ENCODE data around the gene MYL9.
"Not testable (repeated sequence)": the region's sequence is repeated elsewhere in the genome, so short reads cannot be mapped to it uniquely, and the experiment has no call there.

Gene MYL9

DNA sequence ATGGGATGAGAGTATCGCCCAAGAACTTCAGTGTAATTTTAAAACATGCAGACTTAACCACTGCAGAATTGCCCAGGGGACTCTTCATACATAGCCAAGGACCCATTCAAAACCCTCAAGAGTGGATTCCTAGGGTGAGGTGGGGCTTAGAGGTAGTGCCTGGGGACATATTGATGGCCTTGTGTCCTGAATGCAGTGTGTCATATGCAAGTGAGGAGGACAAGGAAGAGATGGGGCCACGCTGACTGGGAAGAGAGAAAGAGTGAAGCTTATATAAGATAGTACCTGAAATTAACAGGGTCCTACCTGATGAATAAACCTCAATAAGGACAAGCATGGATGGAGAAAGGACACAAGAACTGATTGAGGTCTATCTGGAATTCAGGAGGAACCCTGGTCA lies 13.9 kb downstream of the MYL9 start:
- WGBS: 94% methylated on average over 2 of the region's 2 CpGs
- Histone ChIP-seq H3K9ac (ENCODE audit: low read depth, low read length) (no peak overlapping the region), H3K36me3 (ENCODE audit: insufficient read depth, low read length) (no peaks in the 10 kb centered on the region), H3K27ac (ENCODE audit: low read depth, low read length) (no peak overlapping the region), H3K27me3 (ENCODE audit: insufficient read depth, low read length) (no peaks in the 10 kb centered on the region), H3K4me1 (ENCODE audit: insufficient read depth, low read length) (no peaks in the 10 kb centered on the region), H3K9me3 (ENCODE audit: insufficient read depth, low read depth, low read length) (no peaks in the 10 kb centered on the region), H3K4me3 (ENCODE audit: low read length) (no peak overlapping the region)

DNA sequence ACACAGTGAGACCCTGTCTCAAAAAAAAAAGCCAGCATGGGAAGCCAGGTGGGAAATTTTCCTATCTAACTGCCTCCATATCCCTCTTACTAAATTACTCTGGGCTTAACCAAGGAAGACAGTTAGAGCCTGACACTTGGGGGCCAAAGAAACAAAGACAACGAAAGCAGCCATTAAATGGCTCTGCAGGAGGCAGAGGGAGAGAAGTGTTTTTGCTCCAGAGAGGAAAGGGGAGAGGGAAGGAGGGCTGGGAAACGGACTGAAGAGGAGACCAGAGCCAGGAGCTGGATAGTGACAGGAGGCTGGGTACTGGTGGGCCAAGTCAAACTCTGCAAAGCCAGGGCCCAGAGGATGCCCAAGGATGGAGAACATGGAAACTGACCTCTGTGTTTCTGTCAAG lies 21.4 kb downstream of the MYL9 start:
- 6% methylated on average over 2 of the region's 2 CpGs for WGBS
- peaks cover 13% of the 10 kb centered on the region for H3K4me1 ChIP-seq (ENCODE audit: insufficient read depth, low read length)
- H3K4me3 ChIP-seq (ENCODE audit: low read length): no peak overlapping the region
- no peaks in the 10 kb centered on the region for H3K27me3 ChIP-seq (ENCODE audit: insufficient read depth, low read length)
- H3K9ac ChIP-seq (ENCODE audit: low read depth, low read length): no peak overlapping the region
- H3K9me3 ChIP-seq (ENCODE audit: insufficient read depth, low read depth, low read length): peaks cover 10% of the 10 kb centered on the region
- H3K27ac ChIP-seq (ENCODE audit: low read depth, low read length): no peak overlapping the region; the same call in 1 of the 2 replicates
- peaks cover 5% of the 10 kb centered on the region; the same call in 1 of the 2 replicates for H3K36me3 ChIP-seq (ENCODE audit: insufficient read depth, low read length)

DNA sequence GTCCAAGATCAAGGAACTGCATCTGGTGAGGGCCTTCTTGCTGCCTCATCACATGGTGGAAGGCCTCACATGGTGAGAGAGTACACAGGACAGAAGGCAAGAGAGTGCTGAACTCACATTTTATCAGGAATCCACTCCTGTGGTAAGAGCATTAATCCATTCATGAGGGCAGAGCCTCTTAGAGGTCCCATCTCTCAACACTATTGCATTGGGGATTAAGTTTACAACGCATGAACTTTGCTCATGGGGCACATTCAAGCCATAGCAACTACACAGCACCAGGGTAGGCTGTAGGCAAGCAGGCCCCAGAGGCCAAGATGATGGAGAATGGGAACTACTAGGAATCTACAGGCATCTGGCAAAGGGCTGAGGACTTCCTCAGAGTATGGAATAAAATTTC lies 22.1 kb downstream of the MYL9 start:
- H3K9me3 ChIP-seq (ENCODE audit: insufficient read depth, low read depth, low read length): peaks cover 10% of the 10 kb centered on the region
- H3K27me3 ChIP-seq (ENCODE audit: insufficient read depth, low read length): no peaks in the 10 kb centered on the region
- no peak overlapping the region for H3K9ac ChIP-seq (ENCODE audit: low read depth, low read length)
- peaks cover 13% of the 10 kb centered on the region for H3K4me1 ChIP-seq (ENCODE audit: insufficient read depth, low read length)
- H3K27ac ChIP-seq (ENCODE audit: low read depth, low read length): no peak overlapping the region
- H3K4me3 ChIP-seq (ENCODE audit: low read length): no peak overlapping the region
- peaks cover 5% of the 10 kb centered on the region; the same call in 1 of the 2 replicates for H3K36me3 ChIP-seq (ENCODE audit: insufficient read depth, low read length)
- 83% methylated on average over 1 of the region's 1 CpG for WGBS

DNA sequence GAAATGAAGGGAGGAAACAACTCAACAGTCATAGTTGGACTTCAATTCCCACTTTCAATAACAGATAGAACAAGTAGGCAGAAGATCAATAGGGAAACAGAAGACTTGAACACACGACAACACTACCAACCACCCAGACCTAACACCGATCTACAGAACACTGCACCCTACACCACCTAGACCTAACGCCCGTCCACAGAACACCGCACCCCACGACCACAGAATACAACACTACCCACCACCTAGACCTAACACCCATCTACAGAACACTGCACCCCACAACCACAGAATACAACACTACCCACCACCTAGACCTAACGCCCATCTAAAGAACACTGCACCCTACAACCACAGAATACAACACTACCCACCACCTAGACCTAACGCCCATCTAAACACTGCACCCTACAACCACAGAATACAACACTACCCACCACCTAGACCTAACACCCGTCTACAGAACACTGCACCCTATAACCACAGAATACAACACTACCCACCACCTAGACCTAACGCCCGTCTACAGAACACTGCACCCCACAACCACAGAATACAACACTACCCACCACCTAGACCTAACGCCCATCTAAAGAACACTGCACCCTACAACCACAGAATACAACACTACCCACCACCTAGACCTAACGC lies 22.9 kb downstream of the MYL9 start:
- 95% methylated on average over 13 of the region's 13 CpGs for WGBS
- H3K9me3 ChIP-seq (ENCODE audit: insufficient read depth, low read depth, low read length); H3K9ac ChIP-seq (ENCODE audit: low read depth, low read length); H3K27ac ChIP-seq (ENCODE audit: low read depth, low read length); H3K36me3 ChIP-seq (ENCODE audit: insufficient read depth, low read length); H3K27me3 ChIP-seq (ENCODE audit: insufficient read depth, low read length); H3K4me3 ChIP-seq (ENCODE audit: low read length): not testable (repeated sequence)
- peaks cover 13% of the 10 kb centered on the region for H3K4me1 ChIP-seq (ENCODE audit: insufficient read depth, low read length)

DNA sequence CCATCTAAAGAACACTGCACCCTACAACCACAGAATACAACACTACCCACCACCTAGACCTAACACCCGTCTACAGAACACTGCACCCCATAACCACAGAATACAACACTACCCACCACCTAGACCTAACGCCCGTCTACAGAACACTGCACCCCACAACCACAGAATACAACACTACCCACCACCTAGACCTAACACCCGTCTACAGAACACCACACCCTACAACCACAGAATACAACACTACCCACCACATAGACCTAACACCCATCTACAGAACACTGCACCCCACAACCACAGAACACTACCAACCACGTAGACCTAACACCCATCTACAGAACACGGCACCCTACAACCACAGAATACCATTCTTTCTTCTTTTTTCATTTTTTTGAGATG lies 23.4 kb downstream of the MYL9 start:
- H3K9ac ChIP-seq (ENCODE audit: low read depth, low read length); H3K36me3 ChIP-seq (ENCODE audit: insufficient read depth, low read length); H3K9me3 ChIP-seq (ENCODE audit: insufficient read depth, low read depth, low read length); H3K4me3 ChIP-seq (ENCODE audit: low read length); H3K27me3 ChIP-seq (ENCODE audit: insufficient read depth, low read length); H3K27ac ChIP-seq (ENCODE audit: low read depth, low read length): not testable (repeated sequence)
- WGBS: 93% methylated on average over 6 of the region's 6 CpGs
- H3K4me1 ChIP-seq (ENCODE audit: insufficient read depth, low read length): peaks cover 16% of the 10 kb centered on the region

DNA sequence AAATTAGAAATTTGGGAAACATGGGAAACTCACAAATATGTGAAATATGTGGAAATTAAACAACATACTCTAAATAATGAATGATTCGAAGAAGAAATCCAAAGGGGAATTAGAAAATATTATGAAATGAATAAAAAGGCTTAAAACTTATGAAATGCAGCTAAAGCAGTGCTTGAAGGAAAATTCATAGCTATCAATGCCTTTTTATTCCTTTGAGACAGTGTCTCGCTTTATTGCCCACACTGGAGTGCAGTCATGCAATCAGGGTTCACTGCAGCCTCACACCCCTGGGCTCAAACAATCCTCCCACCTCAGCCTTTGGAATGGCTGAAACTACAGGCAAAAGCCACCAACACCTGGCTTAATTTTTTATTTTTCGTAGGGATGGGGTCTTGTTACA lies 24.2 kb downstream of the MYL9 start:
- H3K27ac ChIP-seq (ENCODE audit: low read depth, low read length): no peak overlapping the region
- peaks cover 22% of the 10 kb centered on the region for H3K4me1 ChIP-seq (ENCODE audit: insufficient read depth, low read length)
- H3K36me3 ChIP-seq (ENCODE audit: insufficient read depth, low read length): peaks cover 5% of the 10 kb centered on the region; the same call in 1 of the 2 replicates
- 97% methylated on average over 3 of the region's 3 CpGs for WGBS
- H3K9ac ChIP-seq (ENCODE audit: low read depth, low read length): no peak overlapping the region
- H3K9me3 ChIP-seq (ENCODE audit: insufficient read depth, low read depth, low read length): peaks cover 10% of the 10 kb centered on the region
- H3K27me3 ChIP-seq (ENCODE audit: insufficient read depth, low read length): no peaks in the 10 kb centered on the region
- H3K4me3 ChIP-seq (ENCODE audit: low read length): no peak overlapping the region

DNA sequence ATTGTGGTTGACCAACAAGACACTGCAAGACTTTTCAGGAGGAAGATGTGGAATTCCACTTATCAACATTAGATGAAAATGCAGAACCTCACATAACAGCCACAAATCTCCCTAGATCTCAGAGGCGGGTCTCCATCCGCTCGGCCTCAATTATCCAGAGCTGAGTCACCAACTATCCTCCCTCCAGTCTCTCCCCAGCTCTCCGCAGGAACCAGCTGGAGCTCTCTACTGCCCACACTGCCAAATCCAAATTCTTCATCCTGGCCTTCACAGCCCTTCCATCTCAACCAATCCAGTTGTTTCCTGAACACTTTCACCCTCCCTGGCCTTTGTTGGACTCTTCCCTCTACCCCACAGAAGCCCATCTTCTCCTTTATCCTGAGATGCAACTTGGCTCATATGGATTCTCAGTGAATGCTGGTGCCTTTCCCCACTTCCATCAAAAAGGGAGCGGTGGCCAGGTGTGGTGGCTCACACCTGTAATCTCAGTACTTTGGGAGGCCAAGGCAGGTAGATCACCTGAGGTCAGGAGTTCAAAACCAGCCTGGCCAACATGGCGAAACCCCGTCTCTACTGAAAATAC lies 28.6 kb downstream of the MYL9 start:
- peaks cover 9% of the 10 kb centered on the region for H3K9me3 ChIP-seq (ENCODE audit: insufficient read depth, low read depth, low read length)
- 0 out of 2 replicates have a peak overlapping the region, but pooled peaks have one; percentile 7 for H3K27ac ChIP-seq (ENCODE audit: low read depth, low read length)
- H3K36me3 ChIP-seq (ENCODE audit: insufficient read depth, low read length): peaks cover 5% of the 10 kb centered on the region; the same call in 1 of the 2 replicates
- H3K4me1 ChIP-seq (ENCODE audit: insufficient read depth, low read length): peaks cover 29% of the 10 kb centered on the region
- H3K4me3 ChIP-seq (ENCODE audit: low read length): no peak overlapping the region
- no peak overlapping the region for H3K9ac ChIP-seq (ENCODE audit: low read depth, low read length)
- WGBS: 76% methylated on average over 7 of the region's 7 CpGs
- H3K27me3 ChIP-seq (ENCODE audit: insufficient read depth, low read length): no peaks in the 10 kb centered on the region

DNA sequence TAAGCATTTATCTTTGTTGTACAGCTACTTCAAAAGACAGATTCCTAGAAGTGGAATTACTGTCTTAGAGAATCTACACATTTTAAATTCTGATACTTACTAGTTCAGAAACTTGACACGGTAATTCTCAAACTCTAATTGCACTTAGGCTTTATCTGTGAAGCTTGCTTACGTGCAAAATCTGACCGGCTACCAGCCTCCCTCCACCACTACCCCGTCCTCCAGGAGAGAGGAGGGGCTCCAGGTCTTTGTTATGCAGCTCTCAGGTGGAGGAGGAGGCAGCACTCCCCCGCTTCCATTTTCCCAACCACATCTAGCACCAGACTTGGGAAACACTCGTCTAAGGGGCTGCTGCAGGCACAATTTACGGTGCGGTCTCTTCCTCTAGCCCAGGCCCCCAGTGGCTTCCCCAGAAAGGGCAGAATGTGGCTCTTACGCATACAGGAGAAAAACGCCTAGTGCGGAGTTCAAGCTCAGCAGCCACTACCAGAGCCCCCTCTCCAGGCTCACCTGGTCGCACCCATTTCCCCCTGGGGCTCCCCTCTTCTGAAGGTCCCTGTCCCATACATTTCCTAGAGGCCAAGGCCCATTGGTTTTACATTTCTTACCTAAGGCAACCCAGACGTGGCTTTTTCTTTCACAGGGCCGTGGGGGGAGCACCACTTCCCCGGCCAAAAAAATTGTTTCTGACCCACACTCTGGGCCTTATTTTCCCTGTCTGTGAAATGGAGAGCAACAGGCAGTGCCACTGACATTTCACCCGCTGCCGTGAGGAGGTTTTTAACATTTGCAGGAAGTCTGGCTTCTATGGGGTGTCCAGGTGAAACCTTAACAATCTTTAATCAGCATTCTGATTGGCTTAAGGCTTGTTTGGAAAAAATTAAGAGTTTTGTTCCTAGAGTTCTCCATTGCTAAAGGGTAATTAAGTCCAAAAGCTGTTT lies 30.5 kb downstream of the MYL9 start:
- peak overlapping the region; percentile 94 for H3K27ac ChIP-seq (ENCODE audit: low read depth, low read length)
- H3K4me3 ChIP-seq (ENCODE audit: low read length): peak overlapping the region; percentile 54
- H3K4me1 ChIP-seq (ENCODE audit: insufficient read depth, low read length): peaks cover 36% of the 10 kb centered on the region
- 4% methylated on average over 17 of the region's 17 CpGs for WGBS
- no peaks in the 10 kb centered on the region for H3K27me3 ChIP-seq (ENCODE audit: insufficient read depth, low read length)
- H3K9ac ChIP-seq (ENCODE audit: low read depth, low read length): peak overlapping the region; percentile 80
- H3K36me3 ChIP-seq (ENCODE audit: insufficient read depth, low read length): peaks cover 4% of the 10 kb centered on the region; the same call in 1 of the 2 replicates
- no peaks in the 10 kb centered on the region for H3K9me3 ChIP-seq (ENCODE audit: insufficient read depth, low read depth, low read length)

DNA sequence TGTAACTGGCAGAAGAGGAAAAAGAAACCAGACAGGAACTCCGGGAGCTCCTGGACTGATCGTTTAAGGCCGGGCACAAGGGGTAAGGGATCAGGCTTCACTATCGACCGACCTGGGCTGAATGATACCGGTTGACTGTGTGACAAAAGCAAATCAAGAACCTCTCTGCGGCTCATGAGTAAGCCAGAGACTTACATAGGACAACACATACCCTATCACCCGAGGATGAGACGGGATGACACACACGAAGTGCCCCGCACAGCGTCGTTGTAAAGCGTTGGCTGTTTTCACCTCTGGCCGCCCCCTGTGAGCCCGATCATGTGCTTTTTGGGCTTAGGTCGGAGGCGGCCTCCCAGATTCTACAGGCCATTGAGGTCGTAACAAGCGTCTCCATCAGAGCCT lies 31.4 kb downstream of the MYL9 start:
- peak overlapping the region; percentile 94 for H3K27ac ChIP-seq (ENCODE audit: low read depth, low read length)
- WGBS: 6% methylated on average over 20 of the region's 20 CpGs
- H3K9ac ChIP-seq (ENCODE audit: low read depth, low read length): peak overlapping the region; percentile 80
- peaks cover 36% of the 10 kb centered on the region for H3K4me1 ChIP-seq (ENCODE audit: insufficient read depth, low read length)
- peaks cover 4% of the 10 kb centered on the region; the same call in 1 of the 2 replicates for H3K36me3 ChIP-seq (ENCODE audit: insufficient read depth, low read length)
- no peaks in the 10 kb centered on the region for H3K27me3 ChIP-seq (ENCODE audit: insufficient read depth, low read length)
- peak overlapping the region; percentile 54 for H3K4me3 ChIP-seq (ENCODE audit: low read length)
- no peaks in the 10 kb centered on the region for H3K9me3 ChIP-seq (ENCODE audit: insufficient read depth, low read depth, low read length)

DNA sequence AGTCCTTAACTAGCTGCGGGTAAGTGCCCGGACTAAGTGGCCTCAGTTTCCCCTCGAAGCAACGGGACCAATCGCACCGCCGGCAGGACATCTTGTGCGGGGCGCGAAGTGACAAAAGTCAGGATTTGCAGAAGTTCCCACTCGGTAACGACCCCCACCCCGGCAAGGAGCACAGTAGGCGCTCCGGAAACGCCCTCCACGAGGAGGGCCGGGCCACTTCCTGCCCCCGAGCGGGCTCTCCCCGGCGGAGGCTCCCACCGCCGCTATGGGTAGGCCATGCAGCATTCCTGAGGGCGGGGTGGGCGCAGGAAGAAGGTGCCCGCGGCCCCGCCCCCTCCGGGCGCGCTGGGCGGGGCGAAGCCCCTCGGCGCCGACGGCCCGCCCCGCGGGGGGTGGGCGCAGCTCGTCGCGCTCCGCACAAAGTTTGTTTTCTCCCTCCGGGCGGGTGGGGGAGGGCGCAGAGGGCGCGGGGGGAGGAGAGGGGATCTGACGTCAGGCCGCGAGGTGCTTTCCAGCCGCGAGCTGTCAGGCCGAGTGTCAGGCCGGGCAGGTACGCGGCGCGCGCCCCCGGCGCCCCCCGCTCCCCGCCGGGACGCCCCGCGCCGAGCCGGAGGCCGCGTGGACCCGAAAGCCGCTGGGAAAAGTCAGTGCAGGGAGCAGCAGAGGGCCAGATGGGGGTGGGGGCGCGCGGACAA lies 31.9 kb downstream of the MYL9 start, which contains the start of gene TGIF2:
TSS of gene TGIF2 (plus strand) at position 495 of the 695 bp plus-strand sequence. CDS start 5,178 bp downstream, outside the sequence.
- H3K36me3 ChIP-seq (ENCODE audit: insufficient read depth, low read length): peaks cover 4% of the 10 kb centered on the region; the same call in 1 of the 2 replicates
- H3K27ac ChIP-seq (ENCODE audit: low read depth, low read length): peak within 1 kb of the TSS; percentile 94
- peak within 1 kb of the TSS; percentile 95 for H3K4me3 ChIP-seq (ENCODE audit: low read length)
- peaks cover 36% of the 10 kb centered on the region for H3K4me1 ChIP-seq (ENCODE audit: insufficient read depth, low read length)
- H3K9ac ChIP-seq (ENCODE audit: low read depth, low read length): peak within 1 kb of the TSS; percentile 97
- no peaks in the 10 kb centered on the region for H3K9me3 ChIP-seq (ENCODE audit: insufficient read depth, low read depth, low read length)
- no peaks in the 10 kb centered on the region for H3K27me3 ChIP-seq (ENCODE audit: insufficient read depth, low read length)
- WGBS: 1% methylated on average over 77 of the region's 80 CpGs
